Hematopoietic multipotent progenitor cell (in vitro differentiated cells): ENCODE data around the gene RNPS1. TPM values are rescaled to one million over a fixed set of nuclear protein-coding genes. Genes with fewer than 3 reads are reported as not detected.

Experiments used
- DNase-seq, 3 donors: peaks; one replicate each; pipeline ENCODE4 v3.0.0-alpha.2; 2011 to 2015; ENCODE audit warnings: low read depth in 2 of 3, low spot score in 2 of 3
- total RNA-seq: library from RNA; depleted of rRNA; stranded (reverse); fragments of >200 nt; gene quantifications from one replicate; pipeline ENCODE4 v1.2.3, GENCODE V29; 2012

Gene RNPS1, protein sequence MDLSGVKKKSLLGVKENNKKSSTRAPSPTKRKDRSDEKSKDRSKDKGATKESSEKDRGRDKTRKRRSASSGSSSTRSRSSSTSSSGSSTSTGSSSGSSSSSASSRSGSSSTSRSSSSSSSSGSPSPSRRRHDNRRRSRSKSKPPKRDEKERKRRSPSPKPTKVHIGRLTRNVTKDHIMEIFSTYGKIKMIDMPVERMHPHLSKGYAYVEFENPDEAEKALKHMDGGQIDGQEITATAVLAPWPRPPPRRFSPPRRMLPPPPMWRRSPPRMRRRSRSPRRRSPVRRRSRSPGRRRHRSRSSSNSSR
- total RNA-seq = 144 TPM

DNA sequence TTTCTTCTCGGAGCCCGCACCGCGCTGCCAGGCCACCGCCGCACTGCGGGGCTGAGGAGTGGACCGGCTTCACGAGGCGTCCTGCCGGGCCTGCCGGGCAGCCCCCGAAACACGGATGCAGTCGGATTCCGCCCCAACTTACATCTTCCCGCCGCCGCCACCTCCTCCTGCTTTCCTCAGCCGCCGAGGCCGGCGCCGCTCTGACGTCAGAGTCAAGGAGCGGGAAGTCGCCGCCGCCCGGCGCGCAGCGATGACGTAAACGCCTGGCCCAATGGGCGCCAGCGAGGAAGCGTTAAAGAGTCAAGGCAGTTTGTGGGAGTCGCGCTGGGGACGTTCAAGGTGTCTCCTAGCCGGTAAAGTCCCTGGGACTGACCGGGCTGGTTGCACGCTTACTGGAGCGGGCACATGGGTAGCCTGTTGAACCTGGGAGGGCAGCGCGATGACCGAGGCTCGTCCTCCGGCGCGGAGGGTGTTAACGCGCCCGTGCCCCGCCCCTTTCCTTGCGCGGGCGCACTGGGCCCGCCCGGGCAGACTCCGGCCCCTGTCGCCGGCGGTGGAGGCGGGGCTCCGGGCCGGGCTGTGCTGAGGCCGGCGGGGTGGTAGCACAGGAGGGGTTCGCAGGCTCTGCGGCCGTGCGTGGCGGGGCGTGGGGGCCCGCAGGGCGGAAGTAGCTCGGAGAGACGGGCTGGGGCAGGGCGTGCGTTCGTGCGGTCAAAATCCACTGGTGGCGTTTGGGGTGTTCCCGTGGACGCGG is at the start of gene RNPS1:
Gene RNPS1 (minus strand): TSS at position 214 of the 754 bp plus-strand sequence. CDS start 3,483 bp downstream, outside the sequence.
- DNase-seq = peak; percentile 97 to 99 (median 98)

DNA sequence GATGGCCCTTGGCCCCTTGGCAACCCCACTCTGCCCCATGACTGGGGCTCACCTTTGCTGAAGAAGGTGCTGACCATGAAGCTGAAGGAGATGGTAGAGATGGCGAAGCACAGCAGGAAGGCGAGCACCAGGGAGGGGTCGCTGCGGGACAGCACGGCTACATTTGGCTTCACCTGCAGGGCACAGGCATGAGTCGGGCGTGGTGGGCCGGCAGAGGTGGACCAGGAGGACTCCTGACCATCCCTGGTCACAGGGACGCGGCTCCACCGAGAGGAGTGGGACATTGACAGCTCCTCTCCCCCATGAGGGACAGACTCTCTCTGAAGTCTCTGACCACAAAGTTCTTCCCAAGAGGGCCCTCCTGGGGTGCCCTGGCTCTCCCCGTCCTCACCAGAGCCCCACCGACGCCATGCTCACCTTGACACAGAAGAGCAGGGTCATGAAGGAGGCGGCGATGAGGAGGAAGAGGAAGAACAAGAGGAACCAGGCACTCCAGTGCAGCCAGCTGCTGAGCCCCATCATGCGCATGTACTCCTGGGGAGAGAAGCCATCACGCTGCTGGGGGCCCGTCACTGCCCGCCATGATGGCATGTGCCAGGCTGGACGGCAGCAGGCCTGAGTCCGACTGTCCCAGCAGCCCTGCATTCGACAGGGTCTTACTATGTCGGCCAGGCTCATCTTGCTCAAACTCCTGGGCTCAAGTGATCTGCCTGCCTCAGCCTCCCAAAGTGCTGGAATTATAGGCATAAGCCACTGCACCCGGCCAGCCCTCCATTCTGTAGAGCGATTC is 49.5 kb upstream of the RNPS1 start:
- DNase-seq = no peak

GRCh38 chr16:2308089-2308962 is 40.4 kb upstream of the RNPS1 start:
- DNase-seq = no peak

- no peak for DNase-seq
Measured at GRCh38 chr16:2299915-2300192, 31.9 kb upstream of the RNPS1 start.

GRCh38 chr16:2299121-2299914 is 31.4 kb upstream of the RNPS1 start:
- DNase-seq = no peak

DNA sequence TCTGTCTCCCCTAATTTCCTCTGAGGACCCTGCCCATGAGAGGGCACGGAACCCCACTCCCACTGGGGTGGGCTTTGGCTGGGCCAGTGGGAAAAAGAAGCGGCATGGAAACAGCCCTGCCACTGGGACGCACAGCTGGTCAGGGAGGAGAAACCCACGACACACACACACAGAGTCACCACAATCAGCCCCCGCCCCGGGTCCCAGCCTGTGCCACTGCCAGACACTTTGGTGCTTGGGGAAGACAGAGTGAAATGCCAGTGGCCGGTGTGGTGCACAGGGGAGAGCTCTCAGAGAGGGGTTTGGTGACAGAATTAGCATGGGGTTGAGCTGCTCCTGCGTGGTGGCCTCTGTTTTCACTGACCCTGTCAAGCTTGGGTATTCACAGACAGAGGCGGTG is 30.7 kb upstream of the RNPS1 start:
- no peak for DNase-seq

- no peak for DNase-seq
Measured at GRCh38 chr16:2297506-2297860, 29.6 kb upstream of the RNPS1 start.

GRCh38 chr16:2296661-2297505 is 29.0 kb upstream of the RNPS1 start:
- peak in 2 of 3 donors; percentile 8 to 26 for DNase-seq

- no peak for DNase-seq
Measured at GRCh38 chr16:2295056-2295798, 27.3 kb upstream of the RNPS1 start.

DNA sequence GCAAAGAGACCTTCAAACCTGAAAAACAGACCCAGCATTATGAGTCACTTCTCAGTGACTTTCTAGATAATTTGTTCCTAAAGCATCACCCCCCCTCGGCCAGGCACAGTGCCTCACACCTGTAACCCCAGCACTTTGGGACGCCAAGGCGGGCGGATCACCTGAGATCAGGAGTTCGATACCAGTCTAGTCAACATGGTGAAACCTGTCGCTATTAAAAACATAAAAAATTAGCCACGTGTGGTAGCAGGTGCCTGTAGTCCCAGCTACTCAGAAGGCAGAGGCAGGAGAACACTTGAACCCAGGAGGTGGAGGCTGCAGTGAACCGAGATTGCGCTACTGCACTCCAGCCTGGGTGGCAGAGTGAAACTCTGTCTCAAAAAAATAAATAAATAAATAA is 24.3 kb upstream of the RNPS1 start:
- no peak for DNase-seq

DNA sequence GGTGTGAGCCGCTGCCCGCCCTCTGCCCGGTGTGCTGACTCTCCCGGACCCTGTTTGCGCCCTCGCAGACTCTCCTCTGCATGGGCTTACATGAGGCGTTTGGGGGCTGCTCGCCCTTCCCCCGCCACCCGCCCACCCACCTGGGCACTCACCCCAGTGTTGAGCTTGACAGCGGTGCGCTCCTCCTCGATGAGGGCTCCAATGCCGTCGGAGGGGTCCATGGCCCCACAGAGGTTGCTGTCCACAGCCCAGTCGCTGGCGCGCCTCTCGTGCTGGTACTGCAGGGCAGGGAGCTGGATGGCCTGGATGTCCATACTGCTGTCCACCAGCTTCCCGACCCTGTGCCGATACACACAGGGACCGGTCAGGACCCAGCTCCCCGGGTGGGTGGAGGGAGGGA is 21.4 kb upstream of the RNPS1 start:
- no peak for DNase-seq

GRCh38 chr16:2288726-2289125 is 20.8 kb upstream of the RNPS1 start:
- peak in 2 of 3 donors; percentile 31 to 75 for DNase-seq

GRCh38 chr16:2287916-2288547 is 20.1 kb upstream of the RNPS1 start:
- DNase-seq = no peak

DNA sequence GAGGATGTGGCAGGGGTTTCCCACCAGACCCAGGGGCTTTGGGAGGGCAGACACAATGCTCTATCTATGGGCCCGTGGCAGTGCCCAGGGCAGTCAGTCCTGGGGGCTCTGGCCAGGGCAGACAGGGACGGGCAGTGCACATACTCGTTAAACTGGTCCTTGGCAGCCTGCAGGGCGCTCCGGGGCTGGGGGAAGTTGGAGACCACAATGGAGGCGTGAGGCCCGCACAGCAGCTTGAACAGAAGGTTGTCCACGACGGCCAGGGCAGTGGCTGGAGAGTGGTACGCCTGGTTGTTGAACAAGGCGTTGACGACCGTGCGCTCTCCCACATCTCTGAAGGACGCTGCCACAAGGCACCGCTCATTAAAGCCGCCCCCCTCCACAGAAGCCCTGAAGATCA is 18.6 kb upstream of the RNPS1 start:
- no peak for DNase-seq

GRCh38 chr16:2285731-2286191 is 17.8 kb upstream of the RNPS1 start:
- no peak for DNase-seq

GRCh38 chr16:2284797-2285576 is 17.1 kb upstream of the RNPS1 start:
- no peak for DNase-seq
